GM23338 (cell line): ENCODE data around the gene RPL41.

Experiments used
- EZH2 ChIP-seq: fragments of 200-600 bp; sonication (generic); IDR thresholded peaks from one replicate; pipeline ENCODE4 v1.8.0; 2017; ENCODE audit warnings: antibody characterized with exemption, mild to moderate bottlenecking, low read depth; ENCODE audit not compliant: unreplicated experiment
- POLR2AphosphoS5 ChIP-seq: IDR thresholded peaks from 2 replicates; pipeline ENCODE4 v1.6.1; 2016; ENCODE audit warnings: antibody characterized with exemption, low read depth
- TF ChIP-seq, protein P1 (sequence below), 2 experiments: fragments of 200-600 bp in 1 of 2; sonication (generic) in 1 of 2; conservative IDR thresholded peaks; 2 replicates each; pipeline versions ENCODE4 v1.5.1 to v1.6.1; 2016 to 2017; ENCODE audit warnings: antibody characterized with exemption in 2 of 2, low read depth in 2 of 2, mild to moderate bottlenecking in 2 of 2, moderate library complexity in 1 of 2

GRCh38 chr12:56081393-56082347, 34.8 kb upstream of the RPL41 start:
- no peak for TF ChIP-seq POLR2AphosphoS5
- TF ChIP-seq, protein P1, sequence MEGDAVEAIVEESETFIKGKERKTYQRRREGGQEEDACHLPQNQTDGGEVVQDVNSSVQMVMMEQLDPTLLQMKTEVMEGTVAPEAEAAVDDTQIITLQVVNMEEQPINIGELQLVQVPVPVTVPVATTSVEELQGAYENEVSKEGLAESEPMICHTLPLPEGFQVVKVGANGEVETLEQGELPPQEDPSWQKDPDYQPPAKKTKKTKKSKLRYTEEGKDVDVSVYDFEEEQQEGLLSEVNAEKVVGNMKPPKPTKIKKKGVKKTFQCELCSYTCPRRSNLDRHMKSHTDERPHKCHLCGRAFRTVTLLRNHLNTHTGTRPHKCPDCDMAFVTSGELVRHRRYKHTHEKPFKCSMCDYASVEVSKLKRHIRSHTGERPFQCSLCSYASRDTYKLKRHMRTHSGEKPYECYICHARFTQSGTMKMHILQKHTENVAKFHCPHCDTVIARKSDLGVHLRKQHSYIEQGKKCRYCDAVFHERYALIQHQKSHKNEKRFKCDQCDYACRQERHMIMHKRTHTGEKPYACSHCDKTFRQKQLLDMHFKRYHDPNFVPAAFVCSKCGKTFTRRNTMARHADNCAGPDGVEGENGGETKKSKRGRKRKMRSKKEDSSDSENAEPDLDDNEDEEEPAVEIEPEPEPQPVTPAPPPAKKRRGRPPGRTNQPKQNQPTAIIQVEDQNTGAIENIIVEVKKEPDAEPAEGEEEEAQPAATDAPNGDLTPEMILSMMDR (conservative IDR thresholded peaks at IDR 0.05; ENCODE audit: low read depth in 2 of 2) = no peak
- no peak for TF ChIP-seq EZH2
